ENCODE measurements around the gene CEMP1. TPM values are rescaled to one million over a fixed set of nuclear protein-coding genes. Genes with fewer than 3 reads are reported as not detected.
"Not testable (repeated sequence)": the region's sequence is repeated elsewhere in the genome, so short reads cannot be mapped to it uniquely, and the experiment has no call there.

CEMP1 gene
- total and polyA plus RNA-seq, 8 donors, result 0.12 to 1.2 (median 0.71) TPM

DNA sequence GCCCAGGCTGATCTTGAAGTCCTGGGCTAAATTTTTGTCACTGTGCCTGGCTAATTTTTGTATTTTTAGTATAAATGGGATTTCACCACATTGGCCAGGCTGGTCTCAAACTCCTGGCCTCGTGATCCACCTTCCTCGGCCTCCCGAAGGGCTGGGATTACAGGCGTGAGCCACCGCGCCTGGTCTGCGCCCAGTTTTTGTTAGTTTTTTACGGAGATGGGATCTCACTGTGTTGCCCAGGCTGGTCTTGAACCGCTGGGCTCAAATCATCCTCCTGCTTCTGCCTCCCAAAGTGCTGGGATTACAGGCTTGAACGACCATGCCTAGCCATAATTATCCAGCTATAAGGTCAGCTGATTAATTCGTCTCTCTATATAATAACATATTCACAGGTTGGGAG, 2.7 kb upstream of the CEMP1 start:
- H3K4me3 ChIP-seq, result no peak overlapping the region
- H3K27ac ChIP-seq, result no peak overlapping the region
- H3K27me3 ChIP-seq, result no peaks in the 10 kb centered on the region
- TF ChIP-seq, protein P1, sequence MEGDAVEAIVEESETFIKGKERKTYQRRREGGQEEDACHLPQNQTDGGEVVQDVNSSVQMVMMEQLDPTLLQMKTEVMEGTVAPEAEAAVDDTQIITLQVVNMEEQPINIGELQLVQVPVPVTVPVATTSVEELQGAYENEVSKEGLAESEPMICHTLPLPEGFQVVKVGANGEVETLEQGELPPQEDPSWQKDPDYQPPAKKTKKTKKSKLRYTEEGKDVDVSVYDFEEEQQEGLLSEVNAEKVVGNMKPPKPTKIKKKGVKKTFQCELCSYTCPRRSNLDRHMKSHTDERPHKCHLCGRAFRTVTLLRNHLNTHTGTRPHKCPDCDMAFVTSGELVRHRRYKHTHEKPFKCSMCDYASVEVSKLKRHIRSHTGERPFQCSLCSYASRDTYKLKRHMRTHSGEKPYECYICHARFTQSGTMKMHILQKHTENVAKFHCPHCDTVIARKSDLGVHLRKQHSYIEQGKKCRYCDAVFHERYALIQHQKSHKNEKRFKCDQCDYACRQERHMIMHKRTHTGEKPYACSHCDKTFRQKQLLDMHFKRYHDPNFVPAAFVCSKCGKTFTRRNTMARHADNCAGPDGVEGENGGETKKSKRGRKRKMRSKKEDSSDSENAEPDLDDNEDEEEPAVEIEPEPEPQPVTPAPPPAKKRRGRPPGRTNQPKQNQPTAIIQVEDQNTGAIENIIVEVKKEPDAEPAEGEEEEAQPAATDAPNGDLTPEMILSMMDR (IDR thresholded peaks at IDR 0.05), result no peak
- DNase-seq (peak in 2 of 6 donors; percentile 17), FAIRE-seq (no peak), ATAC-seq (no peak)
- peaks cover 3 to 4% (median 4%) of the 10 kb centered on the region in 3 donors for H3K4me1 ChIP-seq
- 79 to 88% methylated on average over 11 of the region's 11 CpGs for WGBS, 2 donors
- no peaks in the 10 kb centered on the region for H3K36me3 ChIP-seq
- H3K9me3 ChIP-seq, result no peaks in the 10 kb centered on the region
- intact Hi-C loops (cut with DNase I), result no loop called here

DNA sequence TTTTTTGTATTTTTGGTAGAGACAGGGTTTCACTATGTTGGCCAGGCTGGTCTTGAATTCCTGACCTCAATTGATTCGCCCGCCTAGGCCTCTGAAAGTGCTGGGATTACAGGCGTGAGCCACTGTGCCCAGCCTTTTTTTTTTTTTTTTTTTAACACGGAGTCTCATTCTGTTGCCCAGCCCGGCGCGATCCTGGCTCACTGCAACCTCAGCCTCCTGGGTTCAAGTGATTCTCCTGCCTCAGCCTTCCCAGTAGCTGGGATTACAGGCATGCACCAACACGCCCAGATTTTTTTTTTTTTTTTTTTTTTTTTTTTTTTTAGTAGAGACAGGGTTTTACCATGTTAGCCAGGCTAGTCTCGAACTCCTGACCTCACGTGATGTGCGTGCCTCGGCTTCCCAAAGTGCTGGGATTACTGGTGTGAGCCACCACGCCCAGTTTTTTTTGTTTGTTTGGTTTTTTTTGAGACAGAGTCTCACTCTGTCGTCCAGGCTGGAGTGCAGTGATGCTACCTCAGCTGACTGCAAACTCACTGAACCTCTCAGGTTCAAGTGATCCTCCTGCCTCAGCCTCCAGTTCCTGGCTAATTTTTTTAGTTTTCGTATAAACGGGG, 2.0 kb upstream of the CEMP1 start:
- ATAC-seq; H3K4me1 ChIP-seq; H3K36me3 ChIP-seq; intact Hi-C loops (cut with DNase I); H3K9me3 ChIP-seq; FAIRE-seq; H3K27me3 ChIP-seq: not testable (repeated sequence)
- 35 to 38% methylated on average over 15 to 16 of the region's 16 CpGs for WGBS, 2 donors
- peak overlapping the region; percentile 82 to 97 (median 92) for H3K27ac ChIP-seq
- DNase-seq, result peak in 4 of 6 donors; percentile 18 to 37 (median 28)
- H3K4me3 ChIP-seq, result peak overlapping the region in 3 of 4 donors; percentile 23 to 62 (median 51)

DNA sequence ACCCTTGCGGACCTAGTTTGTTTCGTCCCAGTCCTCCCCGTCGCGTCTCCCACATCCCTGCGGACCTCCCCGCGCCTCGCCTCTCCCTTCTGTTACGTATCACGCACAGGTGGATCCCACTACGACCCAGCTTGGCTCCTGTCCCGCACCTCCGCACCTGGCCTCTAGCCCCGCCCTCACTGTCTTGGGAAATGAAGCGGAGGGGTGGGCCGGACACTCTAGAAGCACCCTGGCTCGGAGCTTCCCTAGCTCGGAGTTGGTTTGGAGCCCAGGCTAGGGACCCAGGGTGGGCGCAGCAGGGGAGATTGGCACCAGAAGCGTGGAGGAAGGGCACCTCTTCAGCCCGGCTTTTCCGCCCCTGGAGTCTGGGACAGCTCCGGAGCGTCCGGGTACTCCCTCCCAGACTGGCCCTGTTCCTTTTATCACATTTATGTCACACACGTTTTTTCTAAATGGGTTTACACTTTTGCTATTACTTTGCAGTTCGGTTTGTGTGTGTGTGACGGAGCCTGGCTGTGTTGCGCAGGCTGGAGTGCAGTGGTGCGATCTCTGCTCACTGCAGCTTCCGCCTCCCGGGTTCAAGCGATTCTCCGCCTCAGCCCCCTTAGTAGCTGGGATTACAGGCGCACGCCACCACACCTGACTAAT, 1.4 kb upstream of the CEMP1 start:
- Histone ChIP-seq H3K4me3 (peak overlapping the region; percentile 23 to 62 (median 42)), H3K36me3 (peaks cover 0 to 8% (median 0%) of the 10 kb centered on the region in 3 donors), H3K9me3 (no peaks in the 10 kb centered on the region), H3K27me3 (no peaks in the 10 kb centered on the region), H3K4me1 (peaks cover 3 to 4% (median 3%) of the 10 kb centered on the region in 3 donors), H3K27ac (peak overlapping the region; percentile 82 to 97 (median 92))
- no peak for FAIRE-seq
- intact Hi-C loops (cut with DNase I), result no loop called here
- peak; percentile 82 to 93 (median 84) for DNase-seq
- 2% methylated on average over 37 of the region's 37 CpGs for WGBS, 2 donors
- ATAC-seq, result peak; percentile 59 to 65 (median 62)
- TF ChIP-seq, protein P1 (IDR thresholded peaks at IDR 0.05), result no peak

DNA sequence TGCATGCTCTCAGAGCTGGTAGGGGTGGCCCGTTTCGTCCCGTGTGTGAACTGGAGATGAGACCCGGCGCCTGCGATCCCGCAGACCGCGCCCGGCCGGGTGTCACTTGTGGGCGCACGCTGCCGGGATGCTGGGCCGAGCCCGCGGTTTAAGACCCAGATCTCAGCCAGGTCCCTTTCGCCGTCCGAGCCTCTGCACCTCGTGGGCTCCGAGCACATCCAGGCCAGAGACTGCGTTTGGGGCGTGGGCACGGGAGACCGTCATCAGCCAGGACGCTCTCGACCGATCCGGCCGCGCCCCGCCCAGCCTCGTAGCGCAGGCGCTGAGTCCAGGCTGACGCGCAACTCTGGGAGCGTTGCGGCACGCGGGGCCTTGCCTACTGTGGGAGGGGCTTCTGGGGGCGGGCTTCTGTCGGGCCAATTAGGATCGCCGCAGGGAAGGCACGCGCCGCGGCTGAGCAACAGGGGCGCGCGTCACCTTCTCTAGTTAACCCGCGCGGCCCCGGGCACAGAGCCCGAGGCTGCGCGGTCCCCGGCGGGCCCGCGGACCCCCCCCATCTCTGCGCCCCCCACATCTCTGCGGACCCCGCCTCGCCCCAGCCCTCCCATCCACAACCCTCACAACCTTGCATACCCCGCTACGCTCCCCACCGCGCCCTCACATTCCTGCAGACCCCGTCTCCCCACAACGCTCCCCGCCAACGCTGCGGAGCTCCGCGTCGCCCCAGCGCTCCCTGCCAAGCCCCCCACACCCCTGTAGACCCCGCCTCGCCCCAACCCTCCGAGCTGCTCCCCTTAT, 687 bp upstream of the CEMP1 start:
- TF ChIP-seq, protein P1 (IDR thresholded peaks at IDR 0.05), result no peak
- intact Hi-C loops (cut with DNase I), result no loop called here
- ATAC-seq (peak; percentile 92 to 94 (median 93)), FAIRE-seq (peak; percentile 23), DNase-seq (peak; percentile 97 to 99 (median 98))
- H3K4me1 ChIP-seq, result peaks cover 0 to 4% (median under 1%) of the 10 kb centered on the region in 3 donors
- peaks cover 0 to 8% (median 0%) of the 10 kb centered on the region in 3 donors for H3K36me3 ChIP-seq
- peak overlapping the region; percentile 82 to 97 (median 92) for H3K27ac ChIP-seq
- peak overlapping the region; percentile 26 to 62 (median 42) for H3K4me3 ChIP-seq
- 0 to 1% methylated on average over 68 to 84 of the region's 84 CpGs for WGBS, 2 donors
- H3K27me3 ChIP-seq, result no peaks in the 10 kb centered on the region
- no peaks in the 10 kb centered on the region for H3K9me3 ChIP-seq

DNA sequence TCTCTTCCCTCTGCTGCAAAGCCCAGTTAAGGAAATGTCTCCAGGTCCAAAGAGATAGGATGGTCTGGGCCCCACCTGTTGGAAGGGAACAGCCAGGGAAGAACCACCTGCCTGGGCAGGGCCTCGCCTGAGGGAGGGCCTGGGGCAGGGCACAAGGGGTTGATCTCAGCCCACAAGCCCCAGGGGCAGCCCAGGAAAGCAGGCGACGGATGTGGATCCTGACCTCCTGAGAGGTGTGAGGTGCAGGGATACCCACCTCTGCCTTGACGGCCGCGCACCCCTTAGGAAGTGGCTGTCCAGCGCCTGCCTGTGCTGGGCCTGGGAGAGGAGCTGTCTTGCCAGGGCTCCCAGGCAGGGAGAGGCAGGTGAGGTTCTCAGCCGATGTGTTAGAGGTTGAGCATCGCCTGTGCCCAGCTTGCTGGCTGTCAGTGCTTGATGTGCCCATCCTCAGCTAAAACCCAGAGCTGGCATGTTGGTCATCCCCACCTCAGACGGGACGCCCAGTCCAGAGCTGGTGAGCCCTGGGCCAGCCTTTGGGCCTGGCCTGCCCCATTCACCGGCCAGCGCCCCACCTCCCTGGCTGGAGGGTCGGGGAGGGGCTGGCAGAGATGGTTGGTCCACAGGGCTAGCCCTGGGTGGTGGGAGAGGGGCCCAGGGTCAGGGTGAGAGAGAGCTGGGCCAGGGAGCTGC, 434 bp downstream of the CEMP1 start:
- TF ChIP-seq, protein P1 (IDR thresholded peaks at IDR 0.05), result no peak
- H3K27ac ChIP-seq, result peak overlapping the region in 2 of 4 donors; percentile 82 to 92

More for the DNA sequence above, 434 bp downstream of the CEMP1 start:
- Histone ChIP-seq H3K4me3 (no peak overlapping the region), H3K9me3 (no peaks in the 10 kb centered on the region), H3K36me3 (peaks cover 0 to 8% (median 0%) of the 10 kb centered on the region in 3 donors), H3K27me3 (no peaks in the 10 kb centered on the region), H3K4me1 (peaks cover 0 to 4% (median 0%) of the 10 kb centered on the region in 3 donors)
- DNase-seq, result peak in 4 of 6 donors; percentile 16 to 82 (median 58)
- no peak for FAIRE-seq
- intact Hi-C loops (cut with DNase I), result no loop called here
- 82 to 85% methylated on average over 14 of the region's 14 CpGs for WGBS, 2 donors
- ATAC-seq, result no peak
